SHP77 (cell line): ENCODE data around the gene SELENOT.
"Not testable (repeated sequence)": the region's sequence is repeated elsewhere in the genome, so short reads cannot be mapped to it uniquely, and the experiment has no call there.

Experiments
- DNase-seq, 2 experiments: peaks; one replicate each; lab custom pipeline; 2025; lab: John Stamatoyannopoulos, UW

SELENOT gene

GRCh38 chr3:150603153-150603979 lies at the start of gene SELENOT:
Gene SELENOT (plus strand): TSS chr3:150603321. CDS start chr3:150603363, 42 bp downstream.
- DNase-seq = peak; percentile 69 to 86

- no peak for DNase-seq
These were observed 47.2 kb upstream of the SELENOT start for GRCh38 chr3:150555859-150556436.

- DNase-seq = no peak
These were observed 46.3 kb upstream of the SELENOT start for GRCh38 chr3:150556792-150557191.

- no peak for DNase-seq
These were observed 45.4 kb upstream of the SELENOT start for GRCh38 chr3:150557725-150558124.

GRCh38 chr3:150564243-150564642 lies 38.9 kb upstream of the SELENOT start:
- no peak for DNase-seq

- no peak for DNase-seq
These were observed 35.8 kb upstream of the SELENOT start for GRCh38 chr3:150567328-150567727.

- DNase-seq = no peak
These were observed 25.3 kb upstream of the SELENOT start for GRCh38 chr3:150577855-150578254.

- DNase-seq = no peak
These were observed 21.9 kb upstream of the SELENOT start for GRCh38 chr3:150581174-150581573.

GRCh38 chr3:150582620-150583019 lies 20.5 kb upstream of the SELENOT start:
- DNase-seq = no peak

GRCh38 chr3:150583028-150583427 lies 20.1 kb upstream of the SELENOT start:
- DNase-seq = no peak

GRCh38 chr3:150588027-150588830 lies 14.9 kb upstream of the SELENOT start:
- no peak for DNase-seq

- no peak for DNase-seq
These were observed 13.4 kb upstream of the SELENOT start for GRCh38 chr3:150589759-150590158.

GRCh38 chr3:150594150-150594549 lies 9.0 kb upstream of the SELENOT start:
- no peak for DNase-seq

GRCh38 chr3:150597646-150598045 lies 5.5 kb upstream of the SELENOT start:
- DNase-seq = no peak

GRCh38 chr3:150599611-150600297 lies 3.4 kb upstream of the SELENOT start:
- DNase-seq = no peak

GRCh38 chr3:150600647-150601530 lies 2.2 kb upstream of the SELENOT start:
- DNase-seq = not testable (repeated sequence)

- DNase-seq = no peak
These were observed 532 bp upstream of the SELENOT start for GRCh38 chr3:150602426-150603152.

GRCh38 chr3:150603980-150604319 lies 829 bp downstream of the SELENOT start:
- DNase-seq = no peak

GRCh38 chr3:150605998-150606641 lies 3.0 kb downstream of the SELENOT start:
- no peak for DNase-seq
